Keratinocyte (primary cell): ENCODE measurements around the gene PTER. TPM values are rescaled to one million over a fixed set of nuclear protein-coding genes. Genes with fewer than 3 reads are reported as not detected.

Source experiments
- DNase-seq: peaks from one replicate; pipeline ENCODE4 v3.0.0-alpha.2; 2011; ENCODE audit warnings: low read depth, missing footprints, low spot score
- FAIRE-seq: peaks from 2 replicates; lab custom pipeline; 2011; peaks lifted over from hg19 to GRCh38; lab: Jason Lieb, UNC
- H2AFZ ChIP-seq: 2 replicates; pipeline ENCODE4 v1.6.0; 2012; ENCODE audit warnings: low read length, control low read depth, inconsistent platforms; ENCODE audit not compliant: control insufficient read depth
- H3K27ac ChIP-seq: 2 replicates; pipeline ENCODE4 v1.5.1; 2011; ENCODE audit warnings: low read length; ENCODE audit not compliant: control insufficient read depth, insufficient read depth
- H3K27me3 ChIP-seq: 3 replicates; pipeline ENCODE4 v1.6.0; 2011; ENCODE audit warnings: low read length; ENCODE audit not compliant: control insufficient read depth, insufficient read depth; ENCODE audit errors: extremely low read depth
- H3K36me3 ChIP-seq, 2 experiments: 2 replicates in 1 of 2; 3 replicates in 1 of 2; pipeline ENCODE4 v1.5.1; 2011; ENCODE audit warnings: low read length in 2 of 2, mild to moderate bottlenecking in 1 of 2; ENCODE audit not compliant: control insufficient read depth in 2 of 2, insufficient read depth in 2 of 2; ENCODE audit errors: extremely low read depth in 1 of 2
- H3K4me1 ChIP-seq: 3 replicates; pipeline ENCODE4 v1.5.1; 2011; ENCODE audit warnings: low read length; ENCODE audit not compliant: control insufficient read depth, insufficient read depth; ENCODE audit errors: extremely low read depth
- H3K4me2 ChIP-seq: 3 replicates; pipeline ENCODE4 v1.6.0; 2011; ENCODE audit warnings: low read depth, low read length; ENCODE audit not compliant: control insufficient read depth, insufficient read depth; ENCODE audit errors: extremely low read depth
- H3K4me3 ChIP-seq, 3 experiments: fragments of 200-600 bp in 1 of 3; sonication (generic) in 1 of 3; 2 replicates in 2 of 3; 3 replicates in 1 of 3; pipeline ENCODE4 v1.5.1; 2011 to 2016; ENCODE audit warnings: low read length in 3 of 3, mild to moderate bottlenecking in 3 of 3, control low read depth in 2 of 3, inconsistent platforms in 1 of 3, low read depth in 1 of 3, mixed read lengths in 1 of 3, mixed run types in 1 of 3, moderate library complexity in 1 of 3; ENCODE audit not compliant: control insufficient read depth in 2 of 3, insufficient read depth in 2 of 3; ENCODE audit errors: extremely low read depth in 1 of 3
- H3K79me2 ChIP-seq: 2 replicates; pipeline ENCODE4 v1.6.0; 2012; ENCODE audit warnings: low read length; ENCODE audit not compliant: control insufficient read depth, insufficient read depth
- H3K9ac ChIP-seq: 3 replicates; pipeline ENCODE4 v1.6.0; 2011; ENCODE audit warnings: low read length; ENCODE audit not compliant: control insufficient read depth, insufficient read depth; ENCODE audit errors: extremely low read depth
- H3K9me1 ChIP-seq: 3 replicates; pipeline ENCODE4 v1.6.0; 2011; ENCODE audit warnings: low read length; ENCODE audit not compliant: control insufficient read depth, insufficient read depth; ENCODE audit errors: extremely low read depth
- H3K9me3 ChIP-seq: 2 replicates; pipeline ENCODE4 v1.5.1; 2012; ENCODE audit warnings: low read depth, low read length; ENCODE audit not compliant: control insufficient read depth
- H4K20me1 ChIP-seq: 3 replicates; pipeline ENCODE4 v1.6.0; 2011; ENCODE audit warnings: low read length; ENCODE audit not compliant: control insufficient read depth, insufficient read depth; ENCODE audit errors: extremely low read depth
- EZH2 ChIP-seq: IDR thresholded peaks from one replicate; pipeline ENCODE4 v1.6.1; 2012; ENCODE audit warnings: inconsistent platforms, mild to moderate bottlenecking, low read length, moderate library complexity
- dilution Hi-C: fragments of 300-500 bp; cut with MboI; formaldehyde crosslinking; loops from one replicate; pipeline ENCODE4 v1.7.0; 2020; ENCODE audit warnings: low sequenced_read_pairs; ENCODE audit not compliant: extremely low pct_ligation_motif_present
- polyA plus RNA-seq, 5 experiments: library from polyadenylated mRNA; depleted of rRNA in 3 of 5; stranded (reverse) in 3 of 5; stranded (forward) in 1 of 5; unstranded in 1 of 5; fragments of >200 nt; gene quantifications; 1 replicate in 1 of 5; 2 replicates in 3 of 5; 3 replicates in 1 of 5; pipeline versions ENCODE4 v1.2.1 to v1.2.3, GENCODE V29; 2011 to 2012; ENCODE audit warnings: missing spikeins in 2 of 5, low read depth in 1 of 5, low replicate concordance in 1 of 5
- TF ChIP-seq, protein P1 (sequence below), 3 experiments: IDR thresholded peaks in 1 of 3; conservative IDR thresholded peaks in 1 of 3; optimal IDR thresholded peaks in 1 of 3; 2 replicates in 2 of 3; 3 replicates in 1 of 3; pipeline versions ENCODE3 to v1.5.1; 2011; ENCODE audit warnings: low read length in 3 of 3, mild to moderate bottlenecking in 3 of 3, moderate library complexity in 2 of 3, control low read depth in 1 of 3, inconsistent platforms in 1 of 3; ENCODE audit not compliant: insufficient read depth in 2 of 3; ENCODE audit errors: extremely low read depth in 1 of 3

Gene PTER
- polyA plus RNA-seq, 1 donor (not counting 4 experiments of a cell fraction or from before 2014, with no cell fraction given): 10.1 TPM

DNA sequence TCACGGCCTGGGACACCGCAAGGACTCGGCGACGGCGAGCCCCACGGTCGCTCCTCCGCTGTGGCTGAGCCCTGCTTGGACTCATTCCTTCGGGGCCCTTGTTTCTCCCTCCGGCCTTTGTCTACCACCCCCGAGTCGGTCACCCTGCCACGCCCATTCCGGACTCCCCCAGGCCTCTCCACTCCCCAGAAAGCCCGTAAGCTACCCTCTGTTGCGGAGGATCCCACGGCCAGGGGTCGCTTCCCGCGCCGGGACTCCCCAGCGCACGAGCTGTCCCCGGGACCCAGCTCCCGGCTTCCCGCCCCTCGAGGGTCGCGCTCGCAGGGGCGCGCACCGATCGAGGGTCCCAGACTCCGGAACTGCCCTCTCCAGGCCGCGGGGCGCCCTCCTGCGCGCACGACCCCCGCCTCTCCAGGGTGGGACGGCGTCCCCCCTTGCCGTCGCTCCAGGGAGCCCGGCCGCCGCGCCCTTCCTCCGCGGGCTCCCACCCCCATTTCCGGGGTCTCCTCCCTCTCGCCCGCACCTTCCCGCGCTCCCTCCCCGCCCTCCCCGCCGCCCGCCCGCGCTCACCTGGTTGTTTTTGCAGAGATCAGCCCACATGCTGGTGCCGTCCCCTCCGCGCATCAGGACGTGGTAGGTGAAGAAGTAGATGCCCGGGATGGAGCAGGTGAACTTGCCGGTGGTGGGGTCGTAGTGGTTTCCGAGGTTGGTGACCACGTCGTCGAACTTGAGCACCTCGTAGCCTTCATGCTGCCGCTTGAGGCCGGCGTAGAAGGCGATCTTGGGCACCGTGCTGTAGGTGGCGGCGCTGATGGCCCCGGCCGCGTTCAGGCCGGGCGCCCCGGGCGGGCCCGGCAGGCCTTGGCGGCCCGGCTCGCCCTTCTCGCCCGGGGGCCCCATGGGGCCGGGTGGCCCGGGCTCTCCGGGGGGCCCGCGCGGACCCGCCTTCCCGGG, 83.4 kb downstream of the PTER start:
- H3K36me3 ChIP-seq: no peaks in the 10 kb centered on the region
- H3K27ac ChIP-seq: no peak overlapping the region
- no peaks in the 10 kb centered on the region for H3K9me1 ChIP-seq
- no peak overlapping the region for H2AFZ ChIP-seq
- DNase-seq (no peak), FAIRE-seq (no peak)
- no peaks in the 10 kb centered on the region for H3K79me2 ChIP-seq
- peaks cover 36% of the 10 kb centered on the region for H3K27me3 ChIP-seq
- H4K20me1 ChIP-seq: no peaks in the 10 kb centered on the region
- H3K9me3 ChIP-seq: no peaks in the 10 kb centered on the region
- H3K4me2 ChIP-seq: peak overlapping the region; percentile 69
- H3K4me1 ChIP-seq: no peaks in the 10 kb centered on the region
- no peak overlapping the region for H3K9ac ChIP-seq
- dilution Hi-C loops: no loop called here
- TF ChIP-seq EZH2: peak; percentile 21
- TF ChIP-seq, protein P1, sequence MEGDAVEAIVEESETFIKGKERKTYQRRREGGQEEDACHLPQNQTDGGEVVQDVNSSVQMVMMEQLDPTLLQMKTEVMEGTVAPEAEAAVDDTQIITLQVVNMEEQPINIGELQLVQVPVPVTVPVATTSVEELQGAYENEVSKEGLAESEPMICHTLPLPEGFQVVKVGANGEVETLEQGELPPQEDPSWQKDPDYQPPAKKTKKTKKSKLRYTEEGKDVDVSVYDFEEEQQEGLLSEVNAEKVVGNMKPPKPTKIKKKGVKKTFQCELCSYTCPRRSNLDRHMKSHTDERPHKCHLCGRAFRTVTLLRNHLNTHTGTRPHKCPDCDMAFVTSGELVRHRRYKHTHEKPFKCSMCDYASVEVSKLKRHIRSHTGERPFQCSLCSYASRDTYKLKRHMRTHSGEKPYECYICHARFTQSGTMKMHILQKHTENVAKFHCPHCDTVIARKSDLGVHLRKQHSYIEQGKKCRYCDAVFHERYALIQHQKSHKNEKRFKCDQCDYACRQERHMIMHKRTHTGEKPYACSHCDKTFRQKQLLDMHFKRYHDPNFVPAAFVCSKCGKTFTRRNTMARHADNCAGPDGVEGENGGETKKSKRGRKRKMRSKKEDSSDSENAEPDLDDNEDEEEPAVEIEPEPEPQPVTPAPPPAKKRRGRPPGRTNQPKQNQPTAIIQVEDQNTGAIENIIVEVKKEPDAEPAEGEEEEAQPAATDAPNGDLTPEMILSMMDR (optimal IDR thresholded peaks at IDR 0.05 in 1 of 3, IDR thresholded peaks at IDR 0.05 in 1 of 3, conservative IDR thresholded peaks at IDR 0.05 in 1 of 3; ENCODE audit: extremely low read depth in 1 of 3, insufficient read depth in 2 of 3, low read length in 3 of 3): no peak
- H3K4me3 ChIP-seq: peak overlapping the region in 1 of 3 experiments; percentile 55

DNA sequence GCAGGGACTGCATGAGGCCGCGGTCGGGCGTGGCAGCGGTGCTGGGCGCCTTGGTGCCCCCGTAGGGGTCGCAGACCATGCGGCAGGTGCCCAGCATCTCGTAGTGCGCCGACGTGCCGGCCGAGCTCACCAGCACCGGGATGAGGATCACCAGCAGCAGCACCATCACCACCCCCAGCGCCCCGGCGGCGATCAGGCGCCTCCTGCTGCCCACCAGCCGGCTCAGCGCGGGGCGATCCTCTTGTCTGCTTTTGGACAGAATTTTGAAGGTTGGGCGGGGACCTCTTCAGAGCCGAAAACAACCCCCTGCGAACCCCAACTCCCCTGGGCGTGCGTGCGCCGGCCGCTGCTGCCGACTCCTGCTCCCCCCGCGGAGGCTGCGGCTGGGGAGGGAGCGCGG, 84.1 kb downstream of the PTER start:
- Histone ChIP-seq H3K9me1 (no peaks in the 10 kb centered on the region), H3K4me2 (peak overlapping the region; percentile 69), H3K27ac (no peak overlapping the region), H2AFZ (peak overlapping the region; percentile 10), H3K36me3 (no peaks in the 10 kb centered on the region), H3K4me1 (no peaks in the 10 kb centered on the region), H3K79me2 (no peaks in the 10 kb centered on the region), H3K4me3 (peak overlapping the region; percentile 21 to 68 (median 55)), H3K27me3 (peaks cover 36% of the 10 kb centered on the region), H3K9ac (no peak overlapping the region), H4K20me1 (no peaks in the 10 kb centered on the region), H3K9me3 (no peaks in the 10 kb centered on the region)
- no peak for DNase-seq
- TF ChIP-seq, protein P1 (optimal IDR thresholded peaks at IDR 0.05 in 1 of 3, IDR thresholded peaks at IDR 0.05 in 1 of 3, conservative IDR thresholded peaks at IDR 0.05 in 1 of 3; ENCODE audit: extremely low read depth in 1 of 3, insufficient read depth in 2 of 3, low read length in 3 of 3): peak in 2 of 3 experiments; percentile 28 to 40
- peak; percentile 86 for TF ChIP-seq EZH2
- dilution Hi-C loops: no loop called here
- FAIRE-seq: no peak
